ENCODE results near the gene NR3C1.

Gene NR3C1

DNA sequence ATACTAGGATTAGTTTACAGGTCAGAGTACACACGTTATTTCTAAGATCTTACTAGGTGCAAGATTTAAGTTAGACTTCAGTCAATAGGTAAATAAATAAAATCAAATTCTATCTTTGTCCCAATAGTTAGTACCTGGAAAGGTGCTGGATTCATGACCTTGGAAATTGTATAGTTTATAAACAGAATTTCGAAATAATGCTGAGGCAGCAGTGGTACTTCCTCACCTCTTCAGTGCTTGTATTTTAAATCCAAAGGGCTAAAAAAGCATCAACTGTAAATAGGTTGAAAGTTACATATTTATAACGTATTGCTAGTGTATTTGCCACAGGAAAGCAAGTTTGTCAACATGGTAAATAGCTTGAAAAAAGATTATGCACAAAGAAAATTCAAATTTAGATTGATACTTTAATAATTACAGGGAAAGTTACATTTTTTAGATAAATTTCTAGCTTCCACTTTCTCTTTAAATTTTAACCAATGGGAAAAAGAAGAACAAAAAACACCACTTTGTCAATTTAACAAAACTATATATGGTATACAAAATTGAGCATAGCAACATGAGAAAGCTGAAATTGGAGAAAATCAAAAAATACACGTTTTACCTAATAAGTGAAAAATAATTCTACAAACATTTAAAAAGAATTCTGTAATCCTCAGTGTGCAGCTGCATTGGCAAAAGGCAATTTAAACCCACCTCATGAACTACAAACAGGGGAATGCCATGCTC lies 46.5 kb downstream of the NR3C1 start:
- TF ChIP-seq, protein P1, sequence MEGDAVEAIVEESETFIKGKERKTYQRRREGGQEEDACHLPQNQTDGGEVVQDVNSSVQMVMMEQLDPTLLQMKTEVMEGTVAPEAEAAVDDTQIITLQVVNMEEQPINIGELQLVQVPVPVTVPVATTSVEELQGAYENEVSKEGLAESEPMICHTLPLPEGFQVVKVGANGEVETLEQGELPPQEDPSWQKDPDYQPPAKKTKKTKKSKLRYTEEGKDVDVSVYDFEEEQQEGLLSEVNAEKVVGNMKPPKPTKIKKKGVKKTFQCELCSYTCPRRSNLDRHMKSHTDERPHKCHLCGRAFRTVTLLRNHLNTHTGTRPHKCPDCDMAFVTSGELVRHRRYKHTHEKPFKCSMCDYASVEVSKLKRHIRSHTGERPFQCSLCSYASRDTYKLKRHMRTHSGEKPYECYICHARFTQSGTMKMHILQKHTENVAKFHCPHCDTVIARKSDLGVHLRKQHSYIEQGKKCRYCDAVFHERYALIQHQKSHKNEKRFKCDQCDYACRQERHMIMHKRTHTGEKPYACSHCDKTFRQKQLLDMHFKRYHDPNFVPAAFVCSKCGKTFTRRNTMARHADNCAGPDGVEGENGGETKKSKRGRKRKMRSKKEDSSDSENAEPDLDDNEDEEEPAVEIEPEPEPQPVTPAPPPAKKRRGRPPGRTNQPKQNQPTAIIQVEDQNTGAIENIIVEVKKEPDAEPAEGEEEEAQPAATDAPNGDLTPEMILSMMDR (IDR thresholded peaks at IDR 0.05; ENCODE audit: extremely low read depth, missing control alignments): no peak
- DNase-seq (ENCODE audit: low spot score): no peak

DNA sequence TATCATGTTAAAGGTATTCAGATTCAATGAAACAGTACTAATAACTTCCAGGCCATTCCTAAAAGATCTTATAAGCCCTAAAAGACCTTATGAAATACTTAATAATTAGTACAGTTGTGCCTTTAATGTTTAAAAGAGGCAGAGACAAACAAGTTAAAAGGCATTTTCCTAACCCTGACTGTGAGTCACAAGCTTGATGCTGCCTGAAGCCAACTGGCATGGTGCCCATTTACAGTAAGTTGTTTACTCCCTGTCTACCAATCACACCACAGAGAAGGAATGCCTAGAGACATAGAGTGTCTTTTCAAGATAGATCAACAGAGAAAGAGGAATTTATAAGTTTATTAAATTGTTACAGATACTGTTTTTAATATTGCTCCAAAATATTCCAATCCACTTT lies 47.8 kb downstream of the NR3C1 start:
- no peak for DNase-seq (ENCODE audit: low spot score)
- TF ChIP-seq, protein P1 (IDR thresholded peaks at IDR 0.05; ENCODE audit: extremely low read depth, missing control alignments): no peak

DNA sequence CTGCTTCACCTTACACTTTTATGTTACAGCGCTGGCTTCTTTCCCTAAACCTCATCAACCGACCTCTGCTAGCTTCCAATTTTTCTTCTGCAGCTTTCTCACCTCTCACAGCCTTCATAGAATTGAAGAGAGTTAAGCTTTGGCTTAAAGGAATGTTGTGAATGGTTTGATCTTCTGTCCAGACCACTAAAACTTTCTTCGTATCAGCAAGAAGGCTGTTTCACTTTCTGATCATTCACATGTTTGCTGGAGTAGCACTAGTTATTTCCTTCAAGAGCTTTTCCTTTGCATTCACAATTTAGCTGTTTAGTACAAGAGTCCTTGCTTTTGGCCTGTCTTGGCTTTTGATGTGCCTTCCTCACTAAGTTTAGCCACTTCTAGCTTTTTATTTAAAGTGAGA lies 49.5 kb downstream of the NR3C1 start:
- TF ChIP-seq, protein P1 (IDR thresholded peaks at IDR 0.05; ENCODE audit: extremely low read depth, missing control alignments): no peak
- no peak for DNase-seq (ENCODE audit: low spot score)

DNA sequence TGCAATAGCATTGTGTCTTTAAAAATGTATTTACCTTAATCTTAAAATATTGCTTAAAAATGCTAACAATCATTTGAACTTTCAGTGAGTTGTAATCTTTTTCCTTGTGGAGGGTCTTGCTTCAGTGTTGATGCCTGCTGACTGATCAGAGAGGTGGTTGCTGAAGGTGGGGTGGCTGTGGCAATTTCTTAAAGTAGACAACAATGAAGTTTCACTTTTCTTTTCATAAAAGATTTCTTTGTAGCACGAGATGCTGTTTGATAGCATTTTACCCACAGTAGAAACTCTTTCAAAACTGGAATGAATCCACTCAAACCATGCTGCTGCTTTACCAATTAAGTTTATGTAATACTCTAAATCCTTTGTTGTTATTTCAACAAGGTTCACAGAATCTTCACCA lies 50.8 kb downstream of the NR3C1 start:
- TF ChIP-seq, protein P1 (IDR thresholded peaks at IDR 0.05; ENCODE audit: extremely low read depth, missing control alignments): no peak
- no peak for DNase-seq (ENCODE audit: low spot score)

DNA sequence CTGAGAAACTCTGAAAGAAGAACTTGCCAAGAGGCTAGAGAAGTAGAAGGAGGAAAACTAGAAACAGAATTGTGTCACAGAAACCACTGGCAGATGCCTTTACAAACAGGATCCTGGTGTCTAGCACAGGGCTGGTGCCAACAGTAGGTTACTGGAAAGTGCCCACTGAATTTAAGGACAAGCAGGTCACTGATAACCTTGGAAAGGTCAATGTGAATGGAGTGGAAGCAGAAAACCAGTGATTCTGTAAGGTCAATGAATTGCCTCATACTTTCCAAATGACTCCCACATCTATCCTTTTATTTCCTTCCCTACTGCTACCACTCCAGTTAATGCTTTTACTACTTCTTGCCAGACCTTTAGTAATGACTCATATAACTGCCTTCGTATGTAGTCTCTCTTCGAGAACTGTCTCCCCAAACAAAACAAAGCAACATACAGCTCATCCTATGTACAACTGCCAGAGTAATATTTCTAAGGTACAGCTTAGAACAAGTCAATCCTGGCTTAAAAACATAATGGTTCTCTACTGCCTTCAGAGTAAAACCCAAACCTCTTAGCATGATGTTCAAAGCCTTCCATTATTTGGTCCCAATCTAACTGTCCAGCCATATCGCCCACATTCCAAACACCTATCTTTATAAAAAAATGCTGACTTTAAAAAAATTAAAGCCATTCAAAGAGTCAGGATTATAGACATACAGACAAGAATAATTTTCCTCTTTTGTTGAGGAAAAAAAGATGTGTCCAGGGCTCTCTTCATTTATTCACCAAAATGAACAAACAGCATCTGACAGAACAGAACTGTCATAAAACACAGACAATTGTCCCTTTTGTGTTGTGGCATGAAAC lies 52.5 kb downstream of the NR3C1 start:
- no peak for DNase-seq (ENCODE audit: low spot score)
- TF ChIP-seq, protein P1 (IDR thresholded peaks at IDR 0.05; ENCODE audit: extremely low read depth, missing control alignments): no peak

DNA sequence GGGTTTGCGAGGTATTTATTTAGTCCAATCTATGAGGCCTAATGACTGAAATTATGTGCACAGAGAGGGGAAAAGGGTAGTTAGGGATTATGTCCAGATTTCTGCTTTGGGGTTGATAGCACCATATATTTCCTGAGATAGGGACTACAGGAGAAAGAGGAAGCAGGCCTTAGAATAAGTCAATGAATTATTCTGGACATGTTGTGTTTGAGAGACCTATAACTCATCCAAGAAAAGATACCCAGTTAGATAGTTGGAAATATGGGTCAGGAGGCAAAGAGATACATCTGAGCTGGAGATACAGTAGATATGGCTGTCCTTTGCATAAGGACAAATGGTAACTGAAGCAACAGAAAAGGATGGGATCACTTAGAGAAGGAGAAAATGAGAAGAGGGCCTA lies 53.1 kb downstream of the NR3C1 start:
- TF ChIP-seq, protein P1 (IDR thresholded peaks at IDR 0.05; ENCODE audit: extremely low read depth, missing control alignments): no peak
- no peak for DNase-seq (ENCODE audit: low spot score)

DNA sequence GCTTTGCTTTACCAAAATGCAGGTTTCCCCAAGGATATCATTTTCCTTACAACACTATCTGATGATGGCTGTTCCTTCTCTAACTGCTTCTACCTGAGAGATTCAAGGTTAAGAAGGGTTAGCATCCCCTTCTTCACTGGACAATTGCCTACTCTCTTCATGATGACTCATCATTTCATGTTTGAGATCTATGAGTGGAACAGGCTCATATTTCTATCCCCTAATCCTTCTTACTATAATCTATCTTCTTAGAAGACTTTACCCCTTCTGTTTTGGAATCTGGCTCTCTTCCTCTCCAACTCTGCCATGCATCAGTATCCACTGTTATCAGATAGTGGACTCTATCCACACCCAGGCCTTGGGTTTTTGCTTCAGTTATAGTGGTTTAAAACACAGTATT lies 54.3 kb downstream of the NR3C1 start:
- DNase-seq (ENCODE audit: low spot score): no peak

More for the DNA sequence above, 54.3 kb downstream of the NR3C1 start:
- TF ChIP-seq, protein P1 (IDR thresholded peaks at IDR 0.05; ENCODE audit: extremely low read depth, missing control alignments): no peak
